Astrocyte (in vitro differentiated cells and primary cell): ENCODE data around the gene OPRD1.

Experiments used
- EZH2 ChIP-seq: IDR thresholded peaks from 2 replicates; pipeline ENCODE4 v1.6.1; 2012; ENCODE audit warnings: mild to moderate bottlenecking, low read length, inconsistent platforms; ENCODE audit not compliant: insufficient read depth
- TF ChIP-seq, protein P1 (sequence below): IDR thresholded peaks from 2 replicates; pipeline ENCODE4 v1.5.1; 2011; ENCODE audit warnings: low read depth, mild to moderate bottlenecking, inconsistent platforms, low read length, moderate library complexity; ENCODE audit not compliant: insufficient read depth

DNA sequence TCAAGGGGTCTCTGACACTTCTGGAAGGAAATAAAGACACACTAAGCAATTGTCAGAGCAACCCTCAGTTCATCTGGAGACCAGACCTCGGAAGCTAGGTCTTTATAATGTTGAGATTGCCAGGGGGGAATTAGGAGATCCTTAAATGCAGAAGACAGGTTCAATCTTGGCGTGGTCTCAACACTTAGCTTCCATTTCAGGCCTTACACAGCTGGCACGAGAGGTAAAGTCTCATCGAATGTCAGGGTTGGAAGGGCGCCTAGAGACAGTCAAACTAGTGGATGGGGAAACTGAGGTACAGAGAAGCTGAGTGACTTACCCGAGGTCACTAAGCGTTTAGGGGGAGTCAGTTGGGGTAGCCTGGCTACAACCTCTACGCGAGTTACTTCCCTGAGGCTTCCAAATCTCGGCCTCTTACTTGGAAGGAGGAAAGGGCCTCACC is 101.8 kb downstream of the OPRD1 start:
- TF ChIP-seq, protein P1, sequence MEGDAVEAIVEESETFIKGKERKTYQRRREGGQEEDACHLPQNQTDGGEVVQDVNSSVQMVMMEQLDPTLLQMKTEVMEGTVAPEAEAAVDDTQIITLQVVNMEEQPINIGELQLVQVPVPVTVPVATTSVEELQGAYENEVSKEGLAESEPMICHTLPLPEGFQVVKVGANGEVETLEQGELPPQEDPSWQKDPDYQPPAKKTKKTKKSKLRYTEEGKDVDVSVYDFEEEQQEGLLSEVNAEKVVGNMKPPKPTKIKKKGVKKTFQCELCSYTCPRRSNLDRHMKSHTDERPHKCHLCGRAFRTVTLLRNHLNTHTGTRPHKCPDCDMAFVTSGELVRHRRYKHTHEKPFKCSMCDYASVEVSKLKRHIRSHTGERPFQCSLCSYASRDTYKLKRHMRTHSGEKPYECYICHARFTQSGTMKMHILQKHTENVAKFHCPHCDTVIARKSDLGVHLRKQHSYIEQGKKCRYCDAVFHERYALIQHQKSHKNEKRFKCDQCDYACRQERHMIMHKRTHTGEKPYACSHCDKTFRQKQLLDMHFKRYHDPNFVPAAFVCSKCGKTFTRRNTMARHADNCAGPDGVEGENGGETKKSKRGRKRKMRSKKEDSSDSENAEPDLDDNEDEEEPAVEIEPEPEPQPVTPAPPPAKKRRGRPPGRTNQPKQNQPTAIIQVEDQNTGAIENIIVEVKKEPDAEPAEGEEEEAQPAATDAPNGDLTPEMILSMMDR, result no peak
- TF ChIP-seq EZH2, result no peak
